ENCODE measurements around the gene VWA5A. TPM values are rescaled to one million over a fixed set of nuclear protein-coding genes. Genes with fewer than 3 reads are reported as not detected.

VWA5A gene
- total and polyA plus RNA-seq, 9 of the 15 experiments (the other 6 are each of a cell fraction or from before 2014, with no cell fraction given), result 4.6 to 19.7 (median 6.9) TPM

GRCh38 chr11:124176925-124177715 lies 61.9 kb downstream of the VWA5A start:
- Histone ChIP-seq H3K4me3 (no peak overlapping the region), H3K36me3 (ENCODE audit: control insufficient read depth, insufficient read depth, low read length) (peaks cover 15% of the 10 kb centered on the region), H3K4me1 (replicated peaks in 1 of 2; ENCODE audit: control insufficient read depth in 2 of 2, insufficient read depth in 2 of 2, low read length in 2 of 2) (peaks cover 0 to 15% of the 10 kb centered on the region in 2 experiments; a peak in 3 of 5 replicates), H3K9me1 (ENCODE audit: control insufficient read depth, insufficient read depth, low read length) (no peaks in the 10 kb centered on the region), H2AFZ (ENCODE audit: low read depth, low read length) (no peak overlapping the region), H3K9ac (ENCODE audit: insufficient read depth in 1 of 2, low read depth in 2 of 2, low read length in 2 of 2) (no peak overlapping the region), H3K27me3 (ENCODE audit: control insufficient read depth in 2 of 2, insufficient read depth in 2 of 2, low read length in 2 of 2) (no peaks in the 10 kb centered on the region), H4K20me1 (replicated peaks; ENCODE audit: control insufficient read depth, insufficient read depth, low read length) (no peaks in the 10 kb centered on the region), H3K4me2 (ENCODE audit: insufficient read depth, low read length) (no peak overlapping the region), H3K9me3 (replicated peaks; ENCODE audit: control insufficient read depth, insufficient read depth, low read depth, low read length) (no peaks in the 10 kb centered on the region), H3K27ac (ENCODE audit: extremely low read depth, low read depth, low read length) (no peak overlapping the region), H3K79me2 (ENCODE audit: control insufficient read depth, insufficient read depth, low read length) (peaks cover 47% of the 10 kb centered on the region)
- in situ Hi-C loops (cut with MboI), result no loop called here
- 71% methylated on average over 5 of the region's 5 CpGs for WGBS (ENCODE audit: insufficient coverage, low coverage, missing lambda C conversion rate)
- FAIRE-seq (no peak), ATAC-seq (no peak), DNase-seq (ENCODE audit: extremely low read depth in 1 of 4, low spot score in 3 of 4) (no peak)
- POLR2A ChIA-PET, result interaction anchor here (0.7 to 1.6 kb wide), 4 partner anchors 10 to 70 kb away, joined by 3 to 5 read pairs (median 4); no protein-coding TSS in a partner anchor
- TF ChIP-seq ZNF174 (CRISPR knock-in tag; IDR thresholded peaks at IDR 0.05) (no peak), RBM39 (optimal IDR thresholded peaks at IDR 0.05; ENCODE audit: low read depth, low read length) (no peak), NFE2L1 (tag; IDR thresholded peaks at IDR 0.05; ENCODE audit: borderline replicate concordance, low read depth) (no peak), ZNF197 (CRISPR knock-in tag; IDR thresholded peaks at IDR 0.05; ENCODE audit: low read depth) (no peak), MYBL2 (IDR thresholded peaks at IDR 0.05; ENCODE audit: low read depth) (no peak), MYBL2 (CRISPR knock-in tag; IDR thresholded peaks at IDR 0.05; ENCODE audit: borderline replicate concordance) (no peak), AFF1 (IDR thresholded peaks at IDR 0.05; ENCODE audit: low read depth in 1 of 2, partially characterized antibody in 2 of 2) (no peak), ZBTB2 (IDR thresholded peaks at IDR 0.05) (no peak), ZNF830 (CRISPR knock-in tag; IDR thresholded peaks at IDR 0.05) (no peak), RAD51 (IDR thresholded peaks at IDR 0.05; ENCODE audit: borderline replicate concordance, low read depth) (no peak), FOXP1 (CRISPR knock-in tag; IDR thresholded peaks at IDR 0.05) (no peak), BRD4 (IDR thresholded peaks at IDR 0.05) (no peak), MEF2A (IDR thresholded peaks at IDR 0.05; ENCODE audit: control insufficient read depth, low read depth, low read length) (no peak), PHB (CRISPR knock-in tag; IDR thresholded peaks at IDR 0.05) (no peak), KLF1 (tag; IDR thresholded peaks at IDR 0.05) (no peak)
- intact Hi-C loops (cut with micrococcal nuclease), result no loop called here
- CTCF ChIA-PET (ENCODE audit: low intra/inter-chr PET ratio), result no interaction called here
- no TSS peak for BruUV-seq (replicated peaks)

Data from K562 (cell line).